Kasumi-1 (cell line): ENCODE data around the gene LCN10.
"Not testable (repeated sequence)": the region's sequence is repeated elsewhere in the genome, so short reads cannot be mapped to it uniquely, and the experiment has no call there.

Source experiments
- DNase-seq, 2 experiments: peaks; one replicate each; lab custom pipeline; 2025; lab: John Stamatoyannopoulos, UW

LCN10 gene

GRCh38 chr9:136720251-136720897, 22.4 kb downstream of the LCN10 start:
- DNase-seq = no peak

DNA sequence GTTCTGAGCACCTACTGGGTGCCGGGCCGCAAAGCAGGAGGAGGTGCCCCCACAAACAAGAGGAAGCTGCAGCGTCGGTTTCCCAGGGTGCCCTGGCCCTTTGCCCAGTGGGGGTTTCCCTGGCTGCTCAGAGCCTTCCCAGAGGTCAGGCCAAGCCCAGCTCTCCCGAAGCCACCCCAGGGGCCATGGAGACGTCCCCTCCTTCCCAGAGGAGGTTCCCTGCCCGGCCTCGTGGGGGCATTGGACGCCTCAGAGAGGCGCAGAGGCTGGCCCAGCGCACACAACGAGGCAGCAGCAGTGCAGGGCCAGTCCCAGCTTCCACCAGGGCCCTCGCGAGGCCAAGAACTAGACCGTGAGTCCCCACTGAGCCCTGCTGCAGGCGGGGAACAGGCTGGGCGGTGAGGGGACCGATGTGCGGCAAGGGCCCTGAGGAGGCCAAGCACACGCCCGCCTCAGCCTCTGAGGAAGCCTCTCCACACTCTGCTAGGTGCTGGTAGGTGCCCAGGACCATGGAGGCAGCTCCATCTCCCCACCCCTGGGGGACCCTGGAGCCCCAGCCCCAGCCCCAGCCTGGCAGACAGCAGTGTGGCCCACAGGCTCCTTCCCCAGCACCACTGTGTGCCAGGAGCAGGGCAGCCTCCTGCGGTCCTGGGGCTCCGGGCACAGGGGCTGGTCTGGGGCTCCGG, 23.4 kb downstream of the LCN10 start:
- DNase-seq = peak; percentile 31 to 49

GRCh38 chr9:136718345-136719194, 24.2 kb downstream of the LCN10 start:
- no peak for DNase-seq

DNA sequence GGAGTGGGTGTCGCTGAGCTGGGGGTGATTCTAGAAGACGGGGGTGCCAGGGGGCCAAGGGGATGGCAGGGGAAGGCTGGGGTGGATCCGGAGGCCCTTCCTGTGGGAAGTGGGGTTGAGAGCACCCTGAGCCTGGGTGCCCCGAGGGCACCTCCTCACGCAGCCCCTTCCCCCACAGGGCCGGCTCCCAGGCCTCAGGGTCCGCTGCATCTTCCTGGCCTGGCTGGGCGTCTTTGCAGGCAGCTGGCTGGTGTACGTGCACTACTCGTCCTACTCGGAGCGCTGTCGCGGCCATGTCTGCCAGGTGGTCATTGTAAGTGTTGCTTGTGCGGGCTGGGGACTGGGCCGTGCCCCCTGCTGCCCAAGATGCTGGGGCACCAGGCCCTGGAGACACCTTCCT, 25.3 kb downstream of the LCN10 start:
- DNase-seq = no peak

DNA sequence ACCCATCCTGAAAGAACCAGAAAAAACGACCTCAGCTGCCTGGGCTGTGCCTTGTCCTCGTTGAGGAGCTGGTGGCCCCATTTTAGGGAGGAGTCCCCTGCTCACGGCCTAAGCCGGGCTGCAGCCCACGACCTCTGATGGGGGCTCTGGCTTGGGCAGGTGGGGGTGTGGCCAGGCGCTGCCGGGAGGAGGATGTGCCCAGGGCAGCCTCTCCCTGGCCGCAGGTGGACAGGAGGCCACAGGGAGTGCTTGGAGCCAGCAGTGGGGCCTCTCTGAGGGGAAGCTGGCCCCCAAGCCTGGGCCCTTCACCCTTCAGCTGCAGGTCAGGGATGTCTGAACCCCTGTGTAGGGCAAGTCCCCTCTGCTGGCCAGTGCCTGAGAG, 27.9 kb downstream of the LCN10 start:
- DNase-seq = no peak

DNA sequence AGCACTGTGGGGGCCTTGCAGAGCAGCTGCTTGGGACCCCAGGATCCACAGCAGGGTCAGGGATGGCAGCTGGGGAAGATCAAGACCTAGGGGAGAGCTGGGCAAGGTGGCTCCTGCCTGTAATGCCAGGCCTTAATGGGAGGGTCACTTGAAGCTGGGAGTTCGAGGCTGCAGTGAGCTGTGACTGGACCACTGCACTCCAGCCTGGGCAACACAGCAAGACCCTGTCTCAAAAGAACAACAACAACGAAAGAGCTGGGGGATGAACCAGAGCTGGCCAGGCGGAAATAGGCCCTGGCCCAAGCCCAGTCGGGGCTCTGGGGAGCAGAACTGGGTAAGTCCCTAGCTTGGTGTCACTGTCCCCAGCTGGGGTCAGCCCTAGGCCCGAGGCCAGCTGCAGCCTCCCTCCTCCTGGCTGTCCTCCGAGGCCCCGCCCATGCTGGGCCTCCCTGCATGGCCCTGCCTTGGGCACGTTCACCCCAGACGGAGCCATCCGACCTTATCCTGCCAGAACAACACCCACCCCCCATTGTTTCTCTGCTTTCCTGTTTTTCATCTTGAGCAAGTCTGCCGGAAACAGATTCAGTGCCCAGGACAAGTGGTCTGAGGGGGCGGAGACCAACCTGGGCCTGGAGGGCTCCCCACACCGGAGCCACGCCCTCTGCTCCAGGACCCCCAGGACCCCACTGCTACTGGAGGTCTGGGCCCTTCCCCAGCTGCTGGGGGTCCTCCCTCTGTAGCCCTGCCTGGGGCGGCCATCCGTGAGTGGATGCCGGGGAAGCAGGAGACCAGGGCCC, 28.4 kb downstream of the LCN10 start:
- DNase-seq = no peak

DNA sequence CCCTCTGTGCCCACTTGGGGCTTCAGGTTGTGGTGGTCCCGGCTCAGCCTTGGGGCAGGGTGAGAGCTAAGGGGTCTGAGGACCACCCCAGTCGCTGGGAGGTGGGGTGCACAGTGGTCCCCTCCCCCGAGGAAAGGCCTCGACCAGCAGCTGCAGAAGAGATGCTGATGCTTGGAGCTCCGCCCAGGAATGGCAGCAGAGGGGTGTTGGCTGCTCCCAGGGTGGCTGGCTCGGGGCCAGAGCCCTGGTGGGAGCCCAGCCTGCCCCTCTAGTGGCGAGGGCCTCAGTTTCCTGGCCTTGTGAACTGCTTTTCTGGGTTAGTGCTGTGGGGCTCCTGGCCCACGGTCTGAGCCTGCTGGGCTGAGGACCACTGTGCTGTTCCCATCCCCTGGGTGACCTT, 29.2 kb downstream of the LCN10 start:
- DNase-seq = no peak

DNA sequence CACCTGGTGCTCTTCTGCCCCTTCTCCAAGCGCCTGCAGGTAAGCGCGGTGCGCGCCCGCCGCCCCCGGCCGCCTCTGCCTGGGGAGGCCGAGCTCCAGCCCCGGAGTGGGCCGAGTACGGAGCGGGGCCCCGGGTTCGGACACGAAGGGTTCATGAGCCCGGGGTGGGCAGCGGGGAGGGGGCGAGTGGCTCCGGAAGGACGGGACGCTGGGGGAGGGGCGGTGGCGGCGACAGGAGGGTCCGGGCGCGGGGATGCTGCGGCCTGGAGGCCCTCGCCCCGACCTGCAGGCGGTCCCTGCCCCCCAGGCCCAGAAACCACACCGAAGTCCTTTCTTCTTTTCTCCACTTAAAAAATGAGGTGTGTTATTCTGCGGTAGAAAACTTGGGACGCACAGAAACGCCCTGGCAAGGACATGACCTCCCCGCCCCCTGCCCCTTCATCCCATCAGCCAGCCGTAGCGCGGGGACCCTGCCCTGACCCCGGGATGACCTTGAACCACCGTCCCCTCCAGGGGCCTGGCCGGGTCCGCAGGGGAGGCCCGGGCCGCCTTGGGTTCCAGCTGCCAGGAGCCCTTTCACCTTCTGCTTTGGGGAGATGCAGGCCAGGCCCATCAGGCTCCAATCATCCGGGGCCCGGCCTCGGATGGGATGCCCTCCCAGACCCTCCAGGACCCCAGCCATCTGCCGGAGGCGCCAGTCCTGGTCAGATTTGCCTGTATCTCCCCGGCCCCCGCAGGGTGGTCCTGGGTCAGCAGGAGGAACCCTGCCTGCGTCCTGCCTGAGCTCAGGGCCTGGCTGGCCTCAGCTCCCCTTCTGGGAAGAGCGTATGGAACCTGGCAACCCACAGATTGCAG, 29.8 kb downstream of the LCN10 start:
- no peak for DNase-seq

- DNase-seq = peak in 1 of 2 experiments; percentile 31
These were observed 30.7 kb downstream of the LCN10 start, which contains the start of gene DIPK1B for GRCh38 chr9:136711751-136712689. Gene DIPK1B (plus strand): TSS chr9:136712572. CDS start chr9:136712666, 94 bp downstream.

- not testable (repeated sequence) for DNase-seq
These were observed 31.5 kb downstream of the LCN10 start for GRCh38 chr9:136711219-136711648.

- no peak for DNase-seq
These were observed 32.2 kb downstream of the LCN10 start for GRCh38 chr9:136710543-136710942.

DNA sequence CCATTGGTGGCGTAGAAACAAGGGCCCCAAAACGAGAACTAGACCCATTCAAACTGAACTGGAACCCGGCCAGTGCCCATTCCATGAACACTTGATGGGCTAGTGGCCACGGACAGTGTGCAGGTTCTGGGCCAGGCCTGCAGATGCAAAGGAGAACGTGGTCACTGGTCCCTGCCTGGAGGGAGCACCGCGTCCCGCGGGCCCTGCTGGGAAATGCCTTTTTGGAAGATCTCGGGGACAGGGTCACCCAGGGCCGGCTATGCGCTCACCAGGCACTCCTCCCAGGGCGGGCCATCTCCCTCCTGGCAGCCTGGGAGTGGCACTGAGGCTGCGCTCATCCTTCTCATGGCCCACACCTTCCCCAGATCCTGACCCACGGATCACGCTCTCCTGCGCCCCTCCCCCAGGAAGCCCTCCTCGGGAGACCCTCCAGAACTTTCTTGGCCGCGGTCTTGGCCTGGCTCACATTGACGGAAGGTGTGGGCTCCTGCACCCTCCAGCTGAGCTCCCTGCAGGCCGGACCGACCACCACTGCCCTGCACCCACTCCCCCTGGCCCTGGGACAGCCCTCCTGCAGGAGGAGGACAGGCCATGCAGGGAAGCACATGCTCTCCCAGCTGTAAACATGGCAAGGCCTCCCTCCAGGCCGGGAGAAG, 33.2 kb downstream of the LCN10 start:
- no peak for DNase-seq

- no peak for DNase-seq
These were observed 34.8 kb downstream of the LCN10 start for GRCh38 chr9:136707849-136708517.

DNA sequence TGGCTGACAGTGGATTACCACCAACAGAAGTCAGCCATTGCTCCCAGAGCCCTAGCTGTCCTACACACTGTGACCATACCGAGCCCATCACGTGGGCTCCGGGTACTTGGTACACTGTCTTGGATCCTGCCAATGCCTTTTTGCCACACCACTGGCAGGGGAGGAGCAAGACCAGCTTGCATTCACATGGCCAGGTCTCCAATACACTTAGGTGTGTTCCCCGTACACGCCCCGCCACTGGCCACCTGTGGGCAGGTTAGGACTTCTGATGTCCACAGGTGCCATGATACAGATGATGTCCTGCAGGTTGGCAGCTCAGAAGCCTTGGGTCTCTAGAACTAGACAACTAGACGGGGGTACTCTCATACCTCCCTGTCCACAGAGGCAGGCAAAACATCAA, 35.7 kb downstream of the LCN10 start:
- DNase-seq = no peak

GRCh38 chr9:136705564-136705963, 37.2 kb downstream of the LCN10 start:
- peak; percentile 40 to 56 for DNase-seq

DNA sequence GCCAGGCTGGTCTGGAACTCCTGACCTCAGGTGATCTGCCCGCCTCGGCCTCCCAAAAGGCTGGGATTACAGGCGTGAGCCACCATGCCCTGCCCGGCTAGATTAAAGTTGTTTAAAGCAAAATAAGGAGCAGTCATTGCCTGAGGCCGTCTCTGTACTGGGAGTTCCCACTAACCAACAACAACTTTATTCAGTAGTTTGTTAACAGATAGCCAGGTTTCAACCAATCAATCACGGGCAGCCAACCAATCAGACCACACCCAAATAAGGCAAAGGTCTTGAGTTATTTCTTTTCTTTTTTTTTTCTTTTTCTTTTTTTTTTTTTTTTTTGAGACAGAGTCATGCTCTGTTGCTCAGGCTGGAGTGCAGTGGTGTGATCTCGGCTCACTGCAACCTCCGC, 38.0 kb downstream of the LCN10 start:
- not testable (repeated sequence) for DNase-seq

- DNase-seq = peak; percentile 90 to 92
These were observed 39.4 kb downstream of the LCN10 start for GRCh38 chr9:136703276-136703860.

GRCh38 chr9:136701668-136702053, 41.1 kb downstream of the LCN10 start:
- DNase-seq = no peak
